Measurements from ENCODE around the gene RNF111. TPM values are rescaled to one million over a fixed set of nuclear protein-coding genes. Genes with fewer than 3 reads are reported as not detected.

RNF111 gene
- polyA plus RNA-seq, 2 of the 4 experiments (the other 2 are of a cell fraction): 25.0 to 42.7 TPM

DNA sequence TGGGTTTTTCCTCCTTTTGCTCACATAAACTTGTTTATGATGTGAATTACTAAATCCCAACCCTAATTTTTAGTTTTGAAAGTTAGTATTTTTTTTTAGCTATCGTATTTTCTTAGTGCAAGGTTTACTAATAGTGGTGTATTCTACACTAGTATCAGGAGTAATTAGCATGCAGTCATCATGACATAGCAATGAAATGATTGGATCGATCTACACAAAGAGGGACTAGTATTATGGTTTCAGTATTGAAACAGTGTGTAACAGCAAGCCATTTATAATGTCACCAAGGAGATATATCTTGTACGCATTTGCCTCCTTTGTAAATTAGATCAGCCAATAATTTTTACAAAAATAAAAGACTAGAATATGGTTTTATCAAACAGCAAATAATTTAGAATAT is 38.7 kb downstream of the RNF111 start:
- 93% methylated on average over 3 of the region's 3 CpGs for WGBS (ENCODE audit: missing lambda C conversion rate)
- ATAC-seq: no peak
- POLR2A ChIA-PET: no interaction called here
- H3K27ac ChIP-seq: no peak overlapping the region
- TF ChIP-seq NPAS2 (CRISPR knock-in tag; IDR thresholded peaks at IDR 0.05; ENCODE audit: borderline replicate concordance): no peak
- peak; percentile 49 for FAIRE-seq
- H3K4me2 ChIP-seq: no peak overlapping the region
- H3K9me3 ChIP-seq: no peaks in the 10 kb centered on the region
- H3K4me1 ChIP-seq: no peaks in the 10 kb centered on the region
- no peak overlapping the region for H3K4me3 ChIP-seq
- DNase-seq (ENCODE audit: low read depth in 1 of 2, low spot score in 1 of 2): no peak
- CTCF ChIA-PET: no interaction called here

- POLR2A ChIA-PET: no interaction called here
- Histone ChIP-seq H3K4me3 (no peak overlapping the region), H3K27ac (no peak overlapping the region), H3K4me2 (no peak overlapping the region), H3K9me3 (no peaks in the 10 kb centered on the region), H3K4me1 (no peaks in the 10 kb centered on the region)
- no peak for DNase-seq (ENCODE audit: low read depth in 1 of 2, low spot score in 1 of 2)
- CTCF ChIA-PET: interaction anchor here (0.6 to 2.0 kb wide), 3 partner anchors 314 to 500 kb away, joined by 3 to 4 read pairs (median 3); no protein-coding TSS in a partner anchor
- no peak for TF ChIP-seq CBX8 (IDR thresholded peaks at IDR 0.05)
- no peak for TF ChIP-seq FOXS1 (CRISPR knock-in tag; IDR thresholded peaks at IDR 0.05)
- TF ChIP-seq, protein P1, sequence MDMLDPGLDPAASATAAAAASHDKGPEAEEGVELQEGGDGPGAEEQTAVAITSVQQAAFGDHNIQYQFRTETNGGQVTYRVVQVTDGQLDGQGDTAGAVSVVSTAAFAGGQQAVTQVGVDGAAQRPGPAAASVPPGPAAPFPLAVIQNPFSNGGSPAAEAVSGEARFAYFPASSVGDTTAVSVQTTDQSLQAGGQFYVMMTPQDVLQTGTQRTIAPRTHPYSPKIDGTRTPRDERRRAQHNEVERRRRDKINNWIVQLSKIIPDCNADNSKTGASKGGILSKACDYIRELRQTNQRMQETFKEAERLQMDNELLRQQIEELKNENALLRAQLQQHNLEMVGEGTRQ (IDR thresholded peaks at IDR 0.05): no peak
- no peak for TF ChIP-seq ZC3H11A (IDR thresholded peaks at IDR 0.05)
- no peak for TF ChIP-seq KDM5A (IDR thresholded peaks at IDR 0.05)
- no peak for TF ChIP-seq RAD21 (conservative IDR thresholded peaks at IDR 0.05 in 1 of 2, IDR thresholded peaks at IDR 0.05 in 1 of 2)
- no peak for TF ChIP-seq JUNB (IDR thresholded peaks at IDR 0.05)
- TF ChIP-seq, protein P2, sequence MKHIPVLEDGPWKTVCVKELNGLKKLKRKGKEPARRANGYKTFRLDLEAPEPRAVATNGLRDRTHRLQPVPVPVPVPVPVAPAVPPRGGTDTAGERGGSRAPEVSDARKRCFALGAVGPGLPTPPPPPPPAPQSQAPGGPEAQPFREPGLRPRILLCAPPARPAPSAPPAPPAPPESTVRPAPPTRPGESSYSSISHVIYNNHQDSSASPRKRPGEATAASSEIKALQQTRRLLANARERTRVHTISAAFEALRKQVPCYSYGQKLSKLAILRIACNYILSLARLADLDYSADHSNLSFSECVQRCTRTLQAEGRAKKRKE (CRISPR knock-in tag; IDR thresholded peaks at IDR 0.05; ENCODE audit: low read depth): no peak
- TF ChIP-seq CBX2 (IDR thresholded peaks at IDR 0.05; ENCODE audit: borderline replicate concordance, low read depth): no peak
- TF ChIP-seq EHF (CRISPR knock-in tag; IDR thresholded peaks at IDR 0.05): no peak
- TF ChIP-seq JUN (IDR thresholded peaks at IDR 0.05): no peak
- TF ChIP-seq BCL3 (IDR thresholded peaks at IDR 0.05): no peak
- TF ChIP-seq HMGXB4 (CRISPR knock-in tag; IDR thresholded peaks at IDR 0.05; ENCODE audit: borderline replicate concordance): no peak
- no peak for TF ChIP-seq HDAC2 (IDR thresholded peaks at IDR 0.05)
- 95% methylated on average over 4 of the region's 4 CpGs for WGBS (ENCODE audit: missing lambda C conversion rate)
- no peak for ATAC-seq
- no peak for FAIRE-seq
These were observed 41.0 kb downstream of the RNF111 start for GRCh38 chr15:59028387-59028955.

- H3K4me2 ChIP-seq: no peak overlapping the region
- no peaks in the 10 kb centered on the region for H3K4me1 ChIP-seq
- H3K9me3 ChIP-seq: no peaks in the 10 kb centered on the region
- FAIRE-seq (no peak), DNase-seq (ENCODE audit: low read depth in 1 of 2, low spot score in 1 of 2) (no peak), ATAC-seq (no peak)
- H3K4me3 ChIP-seq: no peak overlapping the region
- H3K27ac ChIP-seq: no peak overlapping the region
- POLR2A ChIA-PET: no interaction called here
- WGBS (ENCODE audit: missing lambda C conversion rate): 98% methylated on average over 1 of the region's 1 CpG
- CTCF ChIA-PET: interaction anchor here (0.6 to 2.0 kb wide), 4 partner anchors 11 to 499 kb away, joined by 3 to 4 read pairs (median 3); no protein-coding TSS in a partner anchor
- TF ChIP-seq ELK1 (IDR thresholded peaks at IDR 0.05; ENCODE audit: low read depth, low read length) (no peak), NFE2L2 (conservative IDR thresholded peaks at IDR 0.05; ENCODE audit: low read length) (no peak), RNF2 (IDR thresholded peaks at IDR 0.05; ENCODE audit: borderline replicate concordance, low read depth) (no peak), HOXB13 (CRISPR knock-in tag; IDR thresholded peaks at IDR 0.05; ENCODE audit: low read depth) (no peak), ZSCAN20 (CRISPR knock-in tag; IDR thresholded peaks at IDR 0.05) (no peak), FOXS1 (CRISPR knock-in tag; IDR thresholded peaks at IDR 0.05) (no peak), HOXA7 (CRISPR knock-in tag; IDR thresholded peaks at IDR 0.05) (no peak), ZC3H11A (IDR thresholded peaks at IDR 0.05) (no peak), BHLHE40 (IDR thresholded peaks at IDR 0.05; ENCODE audit: low read depth, low read length) (no peak), RFX5 (IDR thresholded peaks at IDR 0.05) (no peak), REST (IDR thresholded peaks at IDR 0.05) (no peak), JUN (IDR thresholded peaks at IDR 0.05) (no peak), HDAC2 (IDR thresholded peaks at IDR 0.05) (no peak)
These were observed 42.1 kb downstream of the RNF111 start for GRCh38 chr15:59029554-59029953.
